Stomach (tissue), 19 donors: Measurements from ENCODE around the gene PRMT3. TPM values are rescaled to one million over a fixed set of nuclear protein-coding genes. Genes with fewer than 3 reads are reported as not detected.

Experiments used
- DNase-seq, 2 donors: peaks; one replicate each; pipeline versions ENCODE4 v3.0.0 to v3.0.0-alpha.2; 2013 to 2019
- H3K27ac ChIP-seq, 5 donors: fragments of 200-600 bp in 4 of 5; sonication (generic) in 4 of 5; one replicate each; pipeline ENCODE4 v1.5.1; 2013 to 2019; ENCODE audit warnings: mild to moderate bottlenecking in 1 of 5, moderate library complexity in 1 of 5
- H3K27me3 ChIP-seq, 3 donors: fragments of 200-600 bp; sonication (generic); one replicate each; pipeline ENCODE4 v1.5.1; 2017 to 2019; ENCODE audit warnings: mixed run types in 1 of 3
- H3K36me3 ChIP-seq, 4 donors: fragments of 200-600 bp; sonication (generic); 1 replicate in 3 of 4; 2 replicates in 1 of 4; pipeline ENCODE4 v1.5.1; 2016 to 2019
- H3K4me1 ChIP-seq, 4 donors: fragments of 200-600 bp; sonication (generic); one replicate each; pipeline ENCODE4 v1.5.1; 2016 to 2019
- H3K4me3 ChIP-seq, 4 donors: fragments of 200-600 bp; sonication (generic) in 3 of 4; one replicate each; pipeline ENCODE4 v1.5.1; 2016 to 2019; ENCODE audit warnings: mild to moderate bottlenecking in 1 of 4
- H3K9me3 ChIP-seq, 4 donors: fragments of 200-600 bp; sonication (generic); one replicate each; pipeline ENCODE4 v1.5.1; 2016 to 2019
- EP300 ChIP-seq: sonication (generic); formaldehyde crosslinking; IDR thresholded peaks from one replicate; pipeline ENCODE4 v1.6.1; 2017; ENCODE audit warnings: antibody characterized with exemption
- POLR2A ChIP-seq, 4 donors: fragments of 450-650 bp; IDR thresholded peaks; one replicate each; pipeline ENCODE4 v1.6.1; 2016; ENCODE audit warnings: antibody characterized with exemption in 4 of 4, control low read depth in 2 of 4, mild to moderate bottlenecking in 1 of 4, moderate library complexity in 1 of 4
- POLR2AphosphoS5 ChIP-seq, 3 donors: sonication (generic); formaldehyde crosslinking; IDR thresholded peaks; one replicate each; pipeline ENCODE4 v1.6.1; 2016; ENCODE audit warnings: antibody characterized with exemption in 3 of 3
- WGBS, 5 donors: extraction: QIAGEN DNeasy Blood & Tissue Kit in 3 of 5; methylation state at CpG; one replicate each; pipeline versions ENCODE4 v1.1.5 to v1.1.7; 2013 to 2018; 5-methylcytosine and 5-hydroxymethylcytosine counted together
- intact Hi-C: fragments of 100-400 bp; cut with DNase I; formaldehyde crosslinking; loops from one replicate; pipeline ENCODE4 v1.15.1; 2023; ENCODE audit warnings: low total_unique reads
- long read RNA-seq, 10 donors: transcript quantifications; one replicate each; lab custom pipeline, GENCODE V29; 2026
- polyA plus RNA-seq, 3 donors: library from polyadenylated mRNA; stranded (reverse); fragments of 200-250 nt; gene quantifications; one replicate each; pipeline ENCODE4 v1.2.3, GENCODE V29; 2013
- total RNA-seq, 5 donors: library from RNA; depleted of rRNA; stranded (reverse); fragments of >200 nt; gene quantifications; one replicate each; pipeline versions ENCODE4 v1.1.0 to v1.2.3, GENCODE V29; 2014 to 2016
- TF ChIP-seq, protein P1 (sequence below), 7 experiments: fragments of 450-650 bp in 4 of 7; fragments of 200-600 bp in 3 of 7; sonication (generic) in 3 of 7; IDR thresholded peaks; one replicate each; pipeline ENCODE4 v1.5.1; 2016 to 2019; ENCODE audit warnings: antibody characterized with exemption in 7 of 7, control low read depth in 2 of 7, mild to moderate bottlenecking in 1 of 7
- donor health status: healthy with polysubstance abuse.
- donor health status: Bipolar disorder and iron deficiency.
- donor health status: healthy.

PRMT3 gene
- total RNA-seq (10 to 100 TPM in 4 of 5 donors, 1 to 10 TPM in 1; 9.0 to 54.5 (median 11.2) TPM), polyA plus RNA-seq (1 to 10 TPM; 4.7 to 7.8 (median 7.4) TPM)
- long read RNA-seq, donor 1, full-length matches to known transcripts, result 3 of 3 reads
- long read RNA-seq, donor 1, partial matches to known transcripts, result 0 of 3 reads
- long read RNA-seq, donor 1, other reads (novel, unspliced or antisense), result 0 of 3 reads
- long read RNA-seq, donor 2, full-length matches to known transcripts, result 2 of 2 reads
- long read RNA-seq, donor 2, partial matches to known transcripts, result 0 of 2 reads
- long read RNA-seq, donor 2, other reads (novel, unspliced or antisense), result 0 of 2 reads
- long read RNA-seq, donor 3, full-length matches to known transcripts, result 5 of 5 reads
- long read RNA-seq, donor 3, partial matches to known transcripts, result 0 of 5 reads
- long read RNA-seq, donor 3, other reads (novel, unspliced or antisense), result 0 of 5 reads
- long read RNA-seq, donor 4, full-length matches to known transcripts, result 2 of 2 reads
- long read RNA-seq, donor 4, partial matches to known transcripts, result 0 of 2 reads
- long read RNA-seq, donor 4, other reads (novel, unspliced or antisense), result 0 of 2 reads
- long read RNA-seq, donor 5, partial matches to known transcripts, result 0 of 3 reads
- long read RNA-seq, donor 5, other reads (novel, unspliced or antisense), result 0 of 3 reads
- long read RNA-seq, donor 6, full-length matches to known transcripts, result 6 of 6 reads
- long read RNA-seq, donor 6, partial matches to known transcripts, result 0 of 6 reads
- long read RNA-seq, donor 6, other reads (novel, unspliced or antisense), result 0 of 6 reads
- long read RNA-seq, donor 7, result 0 reads
- long read RNA-seq, donor 8, full-length matches to known transcripts, result 4 of 4 reads
- long read RNA-seq, donor 8, partial matches to known transcripts, result 0 of 4 reads
- long read RNA-seq, donor 8, other reads (novel, unspliced or antisense), result 0 of 4 reads
- long read RNA-seq, donor 9, partial matches to known transcripts, result 0 of 1 reads
- long read RNA-seq, donor 9, other reads (novel, unspliced or antisense), result 0 of 1 reads
- long read RNA-seq, donor 10, partial matches to known transcripts, result 0 of 2 reads
- long read RNA-seq, donor 10, other reads (novel, unspliced or antisense), result 0 of 2 reads

- peak; percentile 97 to 99 for DNase-seq
- Histone ChIP-seq H3K36me3 (peaks cover 0 to 26% (median 25%) of the 10 kb centered on the region in 4 donors), H3K4me3 (peak within 1 kb of the TSS; percentile 84 to 94 (median 90)), H3K9me3 (no peaks in the 10 kb centered on the region), H3K27me3 (no peaks in the 10 kb centered on the region), H3K27ac (peak within 1 kb of the TSS; percentile 90 to 96 (median 94)), H3K4me1 (peaks cover 6 to 25% (median 16%) of the 10 kb centered on the region in 4 donors)
- intact Hi-C loops, result loop anchor here (10.0 kb wide), 1 partner anchor 217 kb away; no protein-coding TSS in a partner anchor
- TF ChIP-seq POLR2AphosphoS5 (IDR thresholded peaks at IDR 0.05) (peak; percentile 85 to 93 (median 90)), POLR2A (IDR thresholded peaks at IDR 0.05) (peak in 1 of 4 donors; percentile 50), EP300 (peak; percentile 22)
- TF ChIP-seq, protein P1, sequence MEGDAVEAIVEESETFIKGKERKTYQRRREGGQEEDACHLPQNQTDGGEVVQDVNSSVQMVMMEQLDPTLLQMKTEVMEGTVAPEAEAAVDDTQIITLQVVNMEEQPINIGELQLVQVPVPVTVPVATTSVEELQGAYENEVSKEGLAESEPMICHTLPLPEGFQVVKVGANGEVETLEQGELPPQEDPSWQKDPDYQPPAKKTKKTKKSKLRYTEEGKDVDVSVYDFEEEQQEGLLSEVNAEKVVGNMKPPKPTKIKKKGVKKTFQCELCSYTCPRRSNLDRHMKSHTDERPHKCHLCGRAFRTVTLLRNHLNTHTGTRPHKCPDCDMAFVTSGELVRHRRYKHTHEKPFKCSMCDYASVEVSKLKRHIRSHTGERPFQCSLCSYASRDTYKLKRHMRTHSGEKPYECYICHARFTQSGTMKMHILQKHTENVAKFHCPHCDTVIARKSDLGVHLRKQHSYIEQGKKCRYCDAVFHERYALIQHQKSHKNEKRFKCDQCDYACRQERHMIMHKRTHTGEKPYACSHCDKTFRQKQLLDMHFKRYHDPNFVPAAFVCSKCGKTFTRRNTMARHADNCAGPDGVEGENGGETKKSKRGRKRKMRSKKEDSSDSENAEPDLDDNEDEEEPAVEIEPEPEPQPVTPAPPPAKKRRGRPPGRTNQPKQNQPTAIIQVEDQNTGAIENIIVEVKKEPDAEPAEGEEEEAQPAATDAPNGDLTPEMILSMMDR (IDR thresholded peaks at IDR 0.05), result peak in 4 of 7 experiments; percentile 38 to 99 (median 98)
- 0 to 2% (median 0%) methylated on average over 29 to 96 of the region's 96 CpGs for WGBS, 5 donors
These were observed at the start of gene PRMT3 for GRCh38 chr11:20387261-20388095. Gene PRMT3 (plus strand): TSS chr11:20387716. CDS start chr11:20387747, 31 bp downstream.

- Histone ChIP-seq H3K9me3 (no peaks in the 10 kb centered on the region), H3K4me1 (peaks cover 0 to 4% (median 0%) of the 10 kb centered on the region in 4 donors), H3K27me3 (peaks cover 0 to 33% (median 14%) of the 10 kb centered on the region in 3 donors), H3K36me3 (no peaks in the 10 kb centered on the region), H3K4me3 (no peak overlapping the region), H3K27ac (no peak overlapping the region)
- DNase-seq, result peak in 1 of 2 donors; percentile 60
- intact Hi-C loops, result no loop called here
- TF ChIP-seq EP300, result no peak
- no peak for TF ChIP-seq POLR2A (IDR thresholded peaks at IDR 0.05)
- no peak for TF ChIP-seq POLR2AphosphoS5 (IDR thresholded peaks at IDR 0.05)
- TF ChIP-seq, protein P1 (IDR thresholded peaks at IDR 0.05), result no peak
- 20 to 39% (median 21%) methylated on average over 14 to 26 of the region's 26 CpGs for WGBS, 5 donors
These were observed 45.0 kb upstream of the PRMT3 start for GRCh38 chr11:20342347-20343141.

DNA sequence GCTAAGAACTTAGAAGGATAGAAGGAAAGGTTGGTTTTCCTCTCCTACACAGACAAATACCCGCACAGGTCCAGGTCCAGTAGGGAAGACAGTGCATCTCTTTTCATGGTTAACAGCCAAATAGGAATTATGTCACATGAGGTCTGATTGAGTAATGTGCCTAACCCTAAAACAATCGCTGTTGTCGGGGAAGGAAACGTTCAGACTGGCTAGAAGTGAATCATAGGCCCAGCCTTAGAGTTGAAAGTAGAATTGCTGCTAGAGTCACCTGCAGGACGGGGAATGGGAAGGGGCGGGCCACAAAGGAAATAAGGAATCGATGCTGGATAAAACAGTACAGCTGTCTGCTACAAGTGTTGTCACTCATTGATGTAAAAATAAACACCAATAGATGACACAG, 36.4 kb upstream of the PRMT3 start:
- Histone ChIP-seq H3K4me1 (no peaks in the 10 kb centered on the region), H3K4me3 (no peak overlapping the region), H3K27me3 (no peaks in the 10 kb centered on the region), H3K9me3 (no peaks in the 10 kb centered on the region), H3K36me3 (no peaks in the 10 kb centered on the region), H3K27ac (no peak overlapping the region)
- intact Hi-C loops, result loop anchor here (5.0 kb wide), 1 partner anchor 224 kb away; no protein-coding TSS in a partner anchor
- 70 to 85% (median 77%) methylated on average over 7 of the region's 7 CpGs for WGBS, 5 donors
- TF ChIP-seq, protein P1 (IDR thresholded peaks at IDR 0.05), result no peak
- TF ChIP-seq POLR2AphosphoS5 (IDR thresholded peaks at IDR 0.05) (no peak), EP300 (no peak), POLR2A (IDR thresholded peaks at IDR 0.05) (no peak)
- DNase-seq, result no peak
